Stimulated activated CD4-positive, alpha-beta T cell treated with anti-CD3 and anti-CD28 coated beads, TNF-alpha, amount 100 ng/mL, for 1 hour (primary cell): ENCODE data around the gene KCTD3.

Experiments used
- DNase-seq, 3 donors: peaks; one replicate each; pipeline ENCODE4 v3.0.0-alpha.2; 2020; ENCODE audit warnings: low read depth in 3 of 3, low spot score in 1 of 3

Gene KCTD3

GRCh38 chr1:215605011-215605621 is 38.0 kb downstream of the KCTD3 start:
- DNase-seq = no peak

DNA sequence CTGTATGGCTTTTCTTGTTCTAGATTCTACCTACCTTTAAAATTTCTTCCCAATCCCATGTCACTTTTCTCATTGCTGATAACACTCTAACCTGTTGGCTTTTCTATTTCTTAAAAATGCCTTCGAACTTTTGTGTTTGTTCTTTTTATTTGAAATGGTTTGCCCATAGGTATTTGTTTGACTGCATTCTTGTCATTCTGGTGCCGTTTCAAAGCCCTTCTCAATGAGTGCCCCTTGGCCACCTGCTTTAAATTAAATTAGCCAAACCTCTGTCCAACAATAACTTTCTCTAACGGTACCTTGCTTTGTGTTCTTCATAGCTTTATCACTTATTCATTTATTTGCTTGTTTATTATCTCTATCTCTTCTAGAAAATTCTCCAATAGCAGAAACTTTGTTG is 38.9 kb downstream of the KCTD3 start:
- DNase-seq = no peak

- DNase-seq = no peak
Observed at GRCh38 chr1:215606564-215607168, 39.6 kb downstream of the KCTD3 start.

DNA sequence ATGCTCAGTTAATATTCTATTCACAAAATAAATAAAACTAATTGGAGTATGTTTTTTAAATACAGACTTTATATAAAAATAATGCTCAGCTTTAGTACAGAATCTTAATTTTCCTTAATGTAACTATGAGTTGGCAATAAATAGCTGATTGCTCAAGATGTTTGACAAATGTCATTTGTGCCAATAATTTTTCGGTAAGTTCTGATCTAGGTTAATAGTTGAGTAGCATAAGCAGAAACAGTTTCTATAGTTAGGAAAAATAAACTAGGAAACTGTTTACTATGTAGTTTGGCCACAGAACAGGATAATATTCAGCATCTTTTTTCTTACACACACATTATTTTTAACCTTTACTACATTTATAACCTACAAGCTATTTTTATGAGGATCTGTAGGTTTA is 40.3 kb downstream of the KCTD3 start:
- DNase-seq = no peak

GRCh38 chr1:215608646-215609045 is 41.5 kb downstream of the KCTD3 start:
- no peak for DNase-seq

DNA sequence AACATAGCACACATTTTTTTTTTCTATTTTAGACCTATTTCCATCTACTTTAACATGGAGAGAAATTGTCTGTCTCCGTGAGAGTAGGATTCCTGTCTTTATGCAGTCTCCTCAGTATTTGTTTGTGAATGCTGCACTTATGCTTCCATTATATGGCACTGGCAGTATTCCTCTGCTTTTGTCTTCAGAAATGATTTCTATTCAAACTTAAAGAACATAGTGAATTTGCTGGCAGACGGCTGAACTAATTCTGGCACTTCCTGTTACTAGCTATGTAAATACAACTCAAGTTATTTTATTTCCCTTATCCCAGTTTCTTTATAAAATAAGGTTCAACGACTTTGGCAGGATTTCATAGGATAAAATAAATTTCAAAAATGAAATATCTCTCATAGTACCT is 45.3 kb downstream of the KCTD3 start:
- no peak for DNase-seq

DNA sequence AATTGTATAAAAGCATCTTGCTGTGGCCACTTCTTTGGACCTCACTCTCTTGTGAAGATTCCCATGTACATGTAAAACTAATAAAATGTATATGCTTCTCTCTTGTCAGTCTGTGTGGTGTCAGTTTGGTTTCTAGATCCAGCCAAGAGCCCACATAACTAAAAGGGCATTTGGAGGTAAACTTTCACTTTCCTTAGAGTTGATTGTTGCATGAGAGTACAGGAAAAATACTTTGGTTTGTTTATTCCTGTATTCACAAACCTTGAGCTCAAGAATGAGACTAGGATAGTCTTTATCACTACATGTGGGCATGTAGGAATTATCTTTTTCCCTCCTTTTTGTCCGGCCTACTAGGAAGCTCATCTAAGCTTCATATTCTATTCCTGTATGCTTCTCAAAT is 50.9 kb downstream of the KCTD3 start:
- no peak for DNase-seq

- no peak for DNase-seq
Observed at GRCh38 chr1:215623162-215623561, 56.1 kb downstream of the KCTD3 start.

GRCh38 chr1:215625949-215626348 is 58.8 kb downstream of the KCTD3 start:
- DNase-seq = no peak

DNA sequence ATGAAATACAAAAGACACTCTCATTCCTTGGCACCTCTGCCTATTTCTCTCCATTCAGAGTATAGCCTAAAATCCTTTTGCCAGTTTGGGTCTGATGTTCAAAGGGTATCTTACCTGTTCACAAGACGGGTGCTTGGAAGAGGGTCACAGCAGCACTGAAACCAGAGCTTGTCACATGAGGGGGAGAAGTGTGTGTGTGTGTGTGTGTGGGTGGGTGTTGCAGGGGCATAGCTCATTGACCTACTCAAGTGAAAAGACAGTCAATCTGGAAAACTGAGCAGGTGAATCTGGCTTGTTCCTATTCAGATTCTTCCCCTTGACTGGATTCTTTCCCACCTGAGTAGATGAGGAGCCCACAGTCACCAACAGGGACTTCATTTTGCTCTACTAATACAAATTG is 63.9 kb downstream of the KCTD3 start:
- no peak for DNase-seq

DNA sequence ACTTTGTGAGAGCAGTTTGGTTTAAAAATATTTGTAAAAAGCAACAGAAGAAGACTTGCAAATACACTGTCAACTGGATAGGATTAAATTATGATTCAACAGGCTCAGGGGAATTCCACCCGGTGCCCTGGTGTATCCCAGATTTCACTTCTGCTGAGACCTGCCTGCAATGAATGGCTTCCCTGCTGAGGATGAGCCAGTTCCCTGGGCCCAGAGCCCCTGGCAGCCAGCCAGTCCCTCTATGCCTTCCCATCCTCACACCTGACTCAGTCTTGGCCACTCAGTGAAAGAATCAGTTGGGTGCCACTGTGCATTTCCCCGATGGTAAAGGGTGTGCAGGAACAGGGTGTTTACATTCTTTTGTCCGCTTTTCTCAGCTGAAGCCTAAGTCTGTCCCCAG is 64.4 kb downstream of the KCTD3 start:
- DNase-seq = no peak

DNA sequence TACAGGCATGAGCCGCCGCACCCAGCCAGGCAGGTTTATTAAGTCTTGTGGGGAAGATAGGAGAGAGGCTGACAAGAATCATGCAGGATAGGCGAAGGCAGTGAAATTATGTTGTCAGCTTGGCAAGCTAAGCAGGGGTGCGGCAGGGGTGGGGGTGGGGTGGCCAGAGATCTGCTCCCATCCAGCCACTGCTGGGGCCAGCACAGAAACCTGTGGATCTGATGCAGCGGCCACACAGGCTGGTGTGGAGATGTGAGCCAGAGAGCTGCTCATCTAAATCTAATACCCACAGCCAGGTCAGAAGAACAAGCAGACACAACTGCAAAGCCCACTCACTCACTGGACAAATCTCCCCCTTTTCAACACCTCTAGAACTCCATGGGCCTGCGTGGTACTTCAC is 68.7 kb downstream of the KCTD3 start:
- DNase-seq = no peak

DNA sequence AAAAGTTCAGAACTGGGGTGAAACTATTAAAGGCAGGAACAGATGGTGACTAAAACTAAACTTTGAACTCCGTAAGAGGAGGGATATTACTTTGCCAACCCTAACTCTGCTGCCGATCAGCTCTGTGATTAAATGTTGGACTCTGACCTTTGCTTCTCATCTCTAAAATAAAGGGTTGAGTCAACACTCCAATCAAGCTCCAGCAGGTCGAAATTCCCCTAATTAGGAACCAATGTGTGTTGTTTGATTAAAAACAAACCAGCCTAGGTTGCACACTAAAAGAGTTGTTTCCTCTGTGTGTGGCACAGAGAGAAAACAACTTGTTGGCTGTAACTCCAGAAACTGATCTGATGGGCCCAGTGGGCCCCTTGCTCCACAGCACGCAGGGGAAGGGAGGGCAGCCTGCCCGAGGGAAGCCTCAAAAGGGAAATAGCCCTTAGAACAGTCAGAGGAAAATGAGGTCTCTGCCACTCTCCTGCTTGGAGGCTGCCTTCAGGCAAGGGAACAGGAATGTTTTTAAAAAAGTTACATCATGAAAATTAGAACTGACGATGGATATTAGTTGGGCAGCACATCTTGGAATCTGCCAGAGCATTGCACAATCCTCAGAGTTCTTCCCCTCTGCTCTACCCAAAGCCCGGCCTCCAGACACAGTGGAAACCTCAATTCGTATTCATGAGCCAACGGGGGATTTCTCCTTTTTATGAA is 69.3 kb downstream of the KCTD3 start:
- no peak for DNase-seq

GRCh38 chr1:215637041-215637573 is 70.0 kb downstream of the KCTD3 start:
- DNase-seq = no peak

- no peak for DNase-seq
Observed at GRCh38 chr1:215640429-215641148, 73.5 kb downstream of the KCTD3 start.

- no peak for DNase-seq
Observed at GRCh38 chr1:215643592-215644321, 76.7 kb downstream of the KCTD3 start.

GRCh38 chr1:215645182-215645581 is 78.1 kb downstream of the KCTD3 start:
- no peak for DNase-seq

DNA sequence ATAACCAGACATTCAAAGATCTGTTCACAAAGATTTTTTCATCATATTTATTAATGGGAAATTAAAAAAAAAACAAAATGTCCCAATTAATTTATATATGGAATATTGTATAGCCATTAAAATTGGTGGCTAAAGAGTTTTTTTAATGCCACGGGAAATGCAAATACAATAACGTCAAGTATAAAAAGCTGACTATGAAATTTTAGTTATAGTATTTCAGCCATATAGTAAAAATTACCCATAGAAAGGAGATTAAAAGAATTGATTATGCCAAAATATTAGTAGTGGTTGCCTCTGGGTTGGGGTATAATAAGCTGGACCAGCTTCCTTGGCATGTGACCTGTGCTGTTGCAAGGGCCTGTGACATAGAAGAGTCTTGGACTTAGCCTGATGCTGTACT is 78.8 kb downstream of the KCTD3 start:
- no peak for DNase-seq

DNA sequence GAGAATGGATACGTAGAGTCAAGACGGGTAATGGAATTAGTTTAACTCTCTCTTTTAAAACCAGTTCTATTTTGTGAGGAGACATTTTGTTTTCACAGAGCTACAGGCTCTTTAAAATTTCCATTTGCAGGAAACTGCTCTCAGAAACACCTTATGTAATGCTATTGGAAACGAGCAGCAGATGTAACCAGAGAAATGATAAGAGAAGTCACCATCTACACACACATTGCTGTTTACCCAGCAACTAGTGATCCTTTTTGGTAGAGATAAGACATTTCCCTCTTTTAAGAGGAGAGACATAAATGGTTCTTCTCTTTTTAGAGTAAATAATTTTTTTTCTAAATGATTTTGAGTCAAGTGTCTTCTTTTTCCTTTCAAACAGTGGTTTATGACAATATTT is 80.6 kb downstream of the KCTD3 start:
- no peak for DNase-seq

DNA sequence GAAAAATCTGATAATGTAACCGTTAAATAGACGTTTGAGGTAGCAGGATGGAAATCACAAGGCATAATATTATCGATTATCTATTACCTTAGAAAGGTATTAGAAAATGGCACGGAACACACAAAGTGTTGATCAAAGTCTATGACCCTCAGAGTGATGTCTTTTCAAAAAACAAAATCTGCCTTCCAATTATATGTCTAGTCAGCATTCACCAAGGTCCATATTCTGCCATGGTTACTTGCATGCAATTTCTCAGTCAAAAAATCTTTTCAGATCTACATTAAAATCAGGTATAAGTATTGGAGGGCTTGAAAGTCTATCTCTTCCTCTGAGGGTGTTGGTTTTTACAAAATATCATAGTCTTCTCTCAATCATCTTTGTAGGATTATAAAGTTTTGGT is 81.9 kb downstream of the KCTD3 start:
- no peak for DNase-seq
